Stimulated activated CD4-positive, alpha-beta T cell treated with anti-CD3 and anti-CD28 coated beads, Interleukin-1b, Interleukin-23, amount 100 ng/mL, for 48 hours (primary cell): Measurements from ENCODE around the gene ZNF678.
"Not testable (repeated sequence)": the region's sequence is repeated elsewhere in the genome, so short reads cannot be mapped to it uniquely, and the experiment has no call there.

Experiments
- DNase-seq: peaks from one replicate; pipeline ENCODE4 v3.0.0-alpha.2; 2020

The ZNF678 gene

GRCh38 chr1:227556288-227556687 is 7.1 kb upstream of the ZNF678 start:
- DNase-seq, result no peak

- DNase-seq, result no peak
Measured at GRCh38 chr1:227557962-227558725, 5.2 kb upstream of the ZNF678 start.

- no peak for DNase-seq
Measured at GRCh38 chr1:227558732-227559262, 4.6 kb upstream of the ZNF678 start.

GRCh38 chr1:227559499-227559898 is 3.9 kb upstream of the ZNF678 start:
- DNase-seq, result no peak

- no peak for DNase-seq
Measured at GRCh38 chr1:227559926-227560325, 3.4 kb upstream of the ZNF678 start.

- DNase-seq, result no peak
Measured at GRCh38 chr1:227560393-227561173, 2.8 kb upstream of the ZNF678 start.

GRCh38 chr1:227561241-227561907 is 2.0 kb upstream of the ZNF678 start:
- no peak for DNase-seq

- DNase-seq, result no peak
Measured at GRCh38 chr1:227562037-227562436, 1.3 kb upstream of the ZNF678 start.

- no peak for DNase-seq
Measured at GRCh38 chr1:227562933-227563323, 428 bp upstream of the ZNF678 start.

- no peak for DNase-seq
Measured at GRCh38 chr1:227567256-227567655, 3.9 kb downstream of the ZNF678 start.

- no peak for DNase-seq
Measured at GRCh38 chr1:227568593-227568992, 5.2 kb downstream of the ZNF678 start.

- DNase-seq, result no peak
Measured at GRCh38 chr1:227572752-227573151, 9.4 kb downstream of the ZNF678 start.

GRCh38 chr1:227574926-227575325 is 11.6 kb downstream of the ZNF678 start:
- DNase-seq, result no peak

GRCh38 chr1:227576189-227576588 is 12.8 kb downstream of the ZNF678 start:
- DNase-seq, result no peak

GRCh38 chr1:227577500-227577899 is 14.1 kb downstream of the ZNF678 start:
- DNase-seq, result no peak

- DNase-seq, result no peak
Measured at GRCh38 chr1:227583354-227583753, 20.0 kb downstream of the ZNF678 start.

GRCh38 chr1:227586733-227587132 is 23.4 kb downstream of the ZNF678 start:
- no peak for DNase-seq

- no peak for DNase-seq
Measured at GRCh38 chr1:227587968-227588367, 24.6 kb downstream of the ZNF678 start.

- DNase-seq, result not testable (repeated sequence)
Measured at GRCh38 chr1:227588769-227589168, 25.4 kb downstream of the ZNF678 start.

GRCh38 chr1:227589777-227590176 is 26.4 kb downstream of the ZNF678 start:
- not testable (repeated sequence) for DNase-seq

- not testable (repeated sequence) for DNase-seq
Measured at GRCh38 chr1:227596222-227596621, 32.9 kb downstream of the ZNF678 start.

- DNase-seq, result no peak
Measured at GRCh38 chr1:227603327-227603726, 40.0 kb downstream of the ZNF678 start.

- no peak for DNase-seq
Measured at GRCh38 chr1:227604446-227604845, 41.1 kb downstream of the ZNF678 start.
